Subcutaneous adipose tissue (tissue), 4 donors: ENCODE results near the gene NLE1. TPM values are rescaled to one million over a fixed set of nuclear protein-coding genes. Genes with fewer than 3 reads are reported as not detected.

ENCODE experiments used
- CTCF ChIP-seq: fragments of 450-650 bp; IDR thresholded peaks from one replicate; pipeline ENCODE4 v1.5.1; 2016; ENCODE audit warnings: low read depth, mild to moderate bottlenecking, control low read depth, antibody characterized with exemption, moderate library complexity
- total RNA-seq, 4 donors: library from RNA; depleted of rRNA; stranded (reverse); fragments of >200 nt; gene quantifications; one replicate each; pipeline ENCODE4 v1.1.0, GENCODE V29; 2016

NLE1 gene
- total RNA-seq: 10 to 100 TPM in 3 of 4 donors, 1 to 10 TPM in 1; 5.1 to 21.9 (median 14.7) TPM

- no peak for TF ChIP-seq CTCF
Observed at GRCh38 chr17:35141681-35142466, at the start of gene NLE1. TSS of gene NLE1 (minus strand) at chr17:35142303. CDS start at chr17:35142275, 28 bp downstream.

- no peak for TF ChIP-seq CTCF
Observed at GRCh38 chr17:35191001-35191695, 49.0 kb upstream of the NLE1 start.

- TF ChIP-seq CTCF: no peak
Observed at GRCh38 chr17:35189291-35189690, 47.2 kb upstream of the NLE1 start.

GRCh38 chr17:35188111-35188510 lies 46.0 kb upstream of the NLE1 start:
- TF ChIP-seq CTCF: no peak

- TF ChIP-seq CTCF: no peak
Observed at GRCh38 chr17:35187481-35187880, 45.4 kb upstream of the NLE1 start.

- no peak for TF ChIP-seq CTCF
Observed at GRCh38 chr17:35185849-35186248, 43.7 kb upstream of the NLE1 start.

GRCh38 chr17:35184274-35184673 lies 42.2 kb upstream of the NLE1 start:
- no peak for TF ChIP-seq CTCF
